Hypothalamus (tissue), 51 donors: ENCODE results near the gene RPS26.
"Not testable (repeated sequence)": the region's sequence is repeated elsewhere in the genome, so short reads cannot be mapped to it uniquely, and the experiment has no call there.

Experiments used
- DNase-seq, 51 donors: peaks; one replicate each; lab custom pipeline; 2025; lab: John Stamatoyannopoulos, UW

The RPS26 gene

GRCh38 chr12:56020423-56021184, 21.1 kb upstream of the RPS26 start, which contains the start of gene IKZF4:
Gene IKZF4 (plus strand): TSS chr12:56021043. CDS start chr12:56021494, 451 bp downstream.
- peak in 29 of 51 donors; percentile 9 to 60 (median 24) for DNase-seq

GRCh38 chr12:56021889-56022497, 19.7 kb upstream of the RPS26 start:
- DNase-seq, result peak in 4 of 51 donors; percentile 12 to 39 (median 16)

GRCh38 chr12:56028511-56029165, 13.1 kb upstream of the RPS26 start:
- DNase-seq, result no peak

GRCh38 chr12:56029166-56029519, 12.6 kb upstream of the RPS26 start:
- DNase-seq, result no peak

GRCh38 chr12:56029666-56030293, 11.9 kb upstream of the RPS26 start:
- DNase-seq, result peak in 13 of 51 donors; percentile 1 to 40 (median 6)

GRCh38 chr12:56031987-56032386, 9.7 kb upstream of the RPS26 start:
- DNase-seq, result no peak

GRCh38 chr12:56034586-56035332, 7.0 kb upstream of the RPS26 start:
- DNase-seq, result no peak

- DNase-seq, result no peak
Observed at GRCh38 chr12:56037161-56037560, 4.6 kb upstream of the RPS26 start.

GRCh38 chr12:56038022-56038655, 3.6 kb upstream of the RPS26 start:
- DNase-seq, result no peak

- DNase-seq, result no peak
Observed at GRCh38 chr12:56040151-56040550, 1.6 kb upstream of the RPS26 start.

GRCh38 chr12:56040963-56041551, 661 bp upstream of the RPS26 start:
- peak in 1 of 51 donors; percentile 44 for DNase-seq

GRCh38 chr12:56042430-56042813, 704 bp downstream of the RPS26 start:
- DNase-seq, result not testable (repeated sequence)

- DNase-seq, result no peak
Observed at GRCh38 chr12:56042843-56043242, 1.1 kb downstream of the RPS26 start.

GRCh38 chr12:56046027-56046780, 4.5 kb downstream of the RPS26 start:
- no peak for DNase-seq

GRCh38 chr12:56053407-56053893, 11.7 kb downstream of the RPS26 start:
- DNase-seq, result no peak

GRCh38 chr12:56059964-56060363, 18.2 kb downstream of the RPS26 start:
- not testable (repeated sequence) for DNase-seq

- DNase-seq, result no peak
Observed at GRCh38 chr12:56061982-56062381, 20.3 kb downstream of the RPS26 start.

- DNase-seq, result no peak
Observed at GRCh38 chr12:56062996-56063395, 21.3 kb downstream of the RPS26 start.

- DNase-seq, result no peak
Observed at GRCh38 chr12:56071648-56072047, 29.9 kb downstream of the RPS26 start.
